Kidney epithelial cell (primary cell): Measurements from ENCODE around the gene MDFIC2. TPM values are rescaled to one million over a fixed set of nuclear protein-coding genes. Genes with fewer than 3 reads are reported as not detected.

Experiments used
- DNase-seq: peaks from one replicate; pipeline ENCODE4 v3.0.0-alpha.2; 2010; ENCODE audit warnings: low read depth
- H3K27me3 ChIP-seq: 2 replicates; pipeline ENCODE4 v1.6.0; 2011; ENCODE audit warnings: low read length; ENCODE audit not compliant: control insufficient read depth, insufficient read depth
- H3K36me3 ChIP-seq: 2 replicates; pipeline ENCODE4 v1.5.1; 2011; ENCODE audit warnings: low read length; ENCODE audit not compliant: control insufficient read depth, insufficient read depth
- H3K4me3 ChIP-seq: 2 replicates; pipeline ENCODE4 v1.5.1; 2011; ENCODE audit warnings: low read depth, mild to moderate bottlenecking, control low read depth, low read length
- total RNA-seq: library from RNA; depleted of rRNA; stranded (reverse); fragments of >200 nt; gene quantifications from 2 replicates; pipeline ENCODE4 v1.2.3, GENCODE V29; 2015
- TF ChIP-seq, protein P1 (sequence below): IDR thresholded peaks from 2 replicates; pipeline ENCODE4 v1.5.1; 2011; ENCODE audit warnings: mild to moderate bottlenecking, moderate library complexity, low read length, control low read depth, inconsistent platforms; ENCODE audit not compliant: insufficient read depth, poor library complexity, severe bottlenecking

MDFIC2 gene
- total RNA-seq, 1 donor from 2014 or later, result not detected

- TF ChIP-seq, protein P1, sequence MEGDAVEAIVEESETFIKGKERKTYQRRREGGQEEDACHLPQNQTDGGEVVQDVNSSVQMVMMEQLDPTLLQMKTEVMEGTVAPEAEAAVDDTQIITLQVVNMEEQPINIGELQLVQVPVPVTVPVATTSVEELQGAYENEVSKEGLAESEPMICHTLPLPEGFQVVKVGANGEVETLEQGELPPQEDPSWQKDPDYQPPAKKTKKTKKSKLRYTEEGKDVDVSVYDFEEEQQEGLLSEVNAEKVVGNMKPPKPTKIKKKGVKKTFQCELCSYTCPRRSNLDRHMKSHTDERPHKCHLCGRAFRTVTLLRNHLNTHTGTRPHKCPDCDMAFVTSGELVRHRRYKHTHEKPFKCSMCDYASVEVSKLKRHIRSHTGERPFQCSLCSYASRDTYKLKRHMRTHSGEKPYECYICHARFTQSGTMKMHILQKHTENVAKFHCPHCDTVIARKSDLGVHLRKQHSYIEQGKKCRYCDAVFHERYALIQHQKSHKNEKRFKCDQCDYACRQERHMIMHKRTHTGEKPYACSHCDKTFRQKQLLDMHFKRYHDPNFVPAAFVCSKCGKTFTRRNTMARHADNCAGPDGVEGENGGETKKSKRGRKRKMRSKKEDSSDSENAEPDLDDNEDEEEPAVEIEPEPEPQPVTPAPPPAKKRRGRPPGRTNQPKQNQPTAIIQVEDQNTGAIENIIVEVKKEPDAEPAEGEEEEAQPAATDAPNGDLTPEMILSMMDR, result no peak
- Histone ChIP-seq H3K36me3 (no peaks in the 10 kb centered on the region), H3K4me3 (no peak overlapping the region), H3K27me3 (no peaks in the 10 kb centered on the region)
- DNase-seq, result no peak
These were observed 55.9 kb downstream of the MDFIC2 start for GRCh38 chr3:70256566-70256965.

DNA sequence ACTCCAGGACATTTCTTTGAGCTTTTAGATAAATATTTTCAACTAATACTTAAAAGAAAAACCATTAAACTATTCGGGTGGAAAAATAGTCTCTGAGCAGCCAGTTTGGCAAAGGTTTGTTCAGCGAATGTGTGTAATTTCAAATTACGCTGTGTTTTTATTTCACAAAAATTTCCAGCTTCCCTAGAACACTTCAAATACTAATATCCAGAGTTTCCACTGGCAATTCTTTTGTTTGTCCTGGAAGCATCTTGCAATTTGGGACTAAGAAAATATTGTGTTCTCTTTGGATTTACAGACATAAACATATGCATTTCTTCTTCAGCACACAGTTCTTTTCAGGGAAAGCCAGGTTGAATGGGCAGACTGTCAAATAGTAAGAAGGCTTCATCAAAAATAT is 61.9 kb downstream of the MDFIC2 start:
- Histone ChIP-seq H3K36me3 (no peaks in the 10 kb centered on the region), H3K27me3 (no peaks in the 10 kb centered on the region), H3K4me3 (no peak overlapping the region)
- no peak for DNase-seq
- TF ChIP-seq, protein P1, result no peak

DNA sequence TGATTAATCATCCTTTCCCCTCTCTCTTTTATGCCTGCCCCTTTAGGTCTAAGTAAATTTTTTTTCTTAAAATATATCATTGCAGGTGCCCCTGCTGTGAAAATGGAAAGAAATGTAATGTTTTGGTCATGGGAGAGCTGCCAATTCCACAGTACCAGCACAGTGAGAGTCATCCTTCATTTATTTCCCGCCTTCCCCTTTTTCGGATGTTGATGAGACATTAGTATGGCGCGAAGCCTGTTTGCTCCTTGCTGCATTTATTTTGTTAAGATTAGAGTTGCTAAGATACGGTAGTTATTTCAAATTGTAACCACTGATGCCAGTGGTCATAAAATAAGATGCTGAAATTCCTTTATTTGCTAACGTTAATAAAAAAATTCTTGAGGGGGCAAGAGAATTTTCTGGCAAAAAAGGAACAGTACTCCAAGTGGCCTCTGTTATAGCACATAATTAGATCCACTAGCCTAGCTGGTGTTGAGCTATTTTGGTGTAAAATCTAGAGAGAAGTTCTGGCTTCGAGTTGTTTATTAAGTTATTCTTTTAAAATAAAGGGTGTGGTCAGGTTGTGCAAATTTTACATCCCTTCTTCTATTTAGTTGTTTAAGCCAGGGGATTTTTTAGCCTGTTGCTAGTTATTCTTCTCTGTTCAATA is 62.8 kb downstream of the MDFIC2 start:
- TF ChIP-seq, protein P1, result no peak
- Histone ChIP-seq H3K36me3 (no peaks in the 10 kb centered on the region), H3K4me3 (no peak overlapping the region), H3K27me3 (no peaks in the 10 kb centered on the region)
- no peak for DNase-seq

GRCh38 chr3:70248856-70249255 is 63.6 kb downstream of the MDFIC2 start:
- TF ChIP-seq, protein P1, result no peak
- H3K36me3 ChIP-seq, result no peaks in the 10 kb centered on the region
- no peaks in the 10 kb centered on the region for H3K27me3 ChIP-seq
- H3K4me3 ChIP-seq, result no peak overlapping the region
- no peak for DNase-seq

- DNase-seq, result no peak
- H3K36me3 ChIP-seq, result no peaks in the 10 kb centered on the region
- TF ChIP-seq, protein P1, result no peak
- H3K27me3 ChIP-seq, result no peaks in the 10 kb centered on the region
- H3K4me3 ChIP-seq, result no peak overlapping the region
These were observed 64.5 kb downstream of the MDFIC2 start for GRCh38 chr3:70247955-70248354.
